ENCODE data around the gene ALK.

The ALK gene

GRCh38 chr2:29662861-29663260 lies 258.5 kb downstream of the ALK start:
- no peak for DNase-seq (ENCODE audit: low read depth, low spot score)
- H3K9ac ChIP-seq (ENCODE audit: insufficient read length, low read depth) = no peak overlapping the region
- TF ChIP-seq YY1 (IDR thresholded peaks at IDR 0.05; ENCODE audit: insufficient read depth, insufficient read length) = no peak
- no peak for TF ChIP-seq SUZ12 (IDR thresholded peaks at IDR 0.05; ENCODE audit: extremely low read depth, insufficient read depth, insufficient read length)
- no peak for TF ChIP-seq ZNF274 (IDR thresholded peaks at IDR 0.05; ENCODE audit: low read depth, low read length)
- H3K4me3 ChIP-seq (ENCODE audit: insufficient read length, low read depth) = no peak overlapping the region
- no peaks in the 10 kb centered on the region for H3K9me3 ChIP-seq (ENCODE audit: insufficient read depth, low read length)
- H3K36me3 ChIP-seq (ENCODE audit: insufficient read depth, insufficient read length, low read length) = no peaks in the 10 kb centered on the region
- H3K27me3 ChIP-seq (ENCODE audit: insufficient read depth, insufficient read length) = no peaks in the 10 kb centered on the region
- H3K4me1 ChIP-seq (ENCODE audit: insufficient read depth, insufficient read length) = no peaks in the 10 kb centered on the region

- H3K4me1 ChIP-seq (ENCODE audit: insufficient read depth, insufficient read length) = no peaks in the 10 kb centered on the region
Measured at GRCh38 chr2:29660201-29660600, 261.2 kb downstream of the ALK start.

GRCh38 chr2:29659178-29659577 lies 262.2 kb downstream of the ALK start:
- Histone ChIP-seq H3K27me3 (ENCODE audit: insufficient read depth, insufficient read length) (no peaks in the 10 kb centered on the region), H3K9ac (ENCODE audit: insufficient read length, low read depth) (no peak overlapping the region), H3K4me1 (ENCODE audit: insufficient read depth, insufficient read length) (no peaks in the 10 kb centered on the region), H3K4me3 (ENCODE audit: insufficient read length, low read depth) (no peak overlapping the region), H3K36me3 (ENCODE audit: insufficient read depth, insufficient read length, low read length) (no peaks in the 10 kb centered on the region), H3K9me3 (ENCODE audit: insufficient read depth, low read length) (no peaks in the 10 kb centered on the region)
- TF ChIP-seq SUZ12 (IDR thresholded peaks at IDR 0.05; ENCODE audit: extremely low read depth, insufficient read depth, insufficient read length) (no peak), YY1 (IDR thresholded peaks at IDR 0.05; ENCODE audit: insufficient read depth, insufficient read length) (no peak), ZNF274 (IDR thresholded peaks at IDR 0.05; ENCODE audit: low read depth, low read length) (no peak)
- no peak for DNase-seq (ENCODE audit: low read depth, low spot score)

More at GRCh38 chr2:29660201-29660600, 261.2 kb downstream of the ALK start:
- no peak overlapping the region for H3K4me3 ChIP-seq (ENCODE audit: insufficient read length, low read depth)
- no peak for DNase-seq (ENCODE audit: low read depth, low spot score)
- H3K9ac ChIP-seq (ENCODE audit: insufficient read length, low read depth) = no peak overlapping the region
- no peaks in the 10 kb centered on the region for H3K9me3 ChIP-seq (ENCODE audit: insufficient read depth, low read length)
- H3K36me3 ChIP-seq (ENCODE audit: insufficient read depth, insufficient read length, low read length) = no peaks in the 10 kb centered on the region
- TF ChIP-seq SUZ12 (IDR thresholded peaks at IDR 0.05; ENCODE audit: extremely low read depth, insufficient read depth, insufficient read length) (no peak), ZNF274 (IDR thresholded peaks at IDR 0.05; ENCODE audit: low read depth, low read length) (no peak), YY1 (IDR thresholded peaks at IDR 0.05; ENCODE audit: insufficient read depth, insufficient read length) (no peak)
- no peaks in the 10 kb centered on the region for H3K27me3 ChIP-seq (ENCODE audit: insufficient read depth, insufficient read length)

DNA sequence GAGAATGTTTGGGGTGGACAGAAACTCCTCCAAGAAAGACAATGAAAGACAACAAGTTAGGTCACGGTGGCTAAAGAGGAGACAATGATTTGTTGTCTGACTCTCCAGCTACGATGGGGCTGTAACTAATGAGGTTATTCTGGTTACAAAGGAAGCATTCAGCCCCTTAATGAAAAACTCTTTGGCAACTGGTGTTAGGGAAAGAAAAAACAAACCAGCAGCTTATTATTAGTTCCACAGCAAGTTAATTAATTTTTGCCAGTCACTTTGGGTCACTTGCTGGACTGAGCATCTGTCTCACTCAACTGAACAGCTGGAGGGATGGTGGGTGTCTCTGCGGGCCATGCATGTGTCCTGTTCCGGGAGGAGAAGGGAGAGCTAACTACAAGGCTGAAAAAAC lies 263.7 kb downstream of the ALK start:
- Histone ChIP-seq H3K4me1 (ENCODE audit: insufficient read depth, insufficient read length) (no peaks in the 10 kb centered on the region), H3K9ac (ENCODE audit: insufficient read length, low read depth) (no peak overlapping the region), H3K4me3 (ENCODE audit: insufficient read length, low read depth) (no peak overlapping the region), H3K36me3 (ENCODE audit: insufficient read depth, insufficient read length, low read length) (no peaks in the 10 kb centered on the region), H3K9me3 (ENCODE audit: insufficient read depth, low read length) (no peaks in the 10 kb centered on the region), H3K27me3 (ENCODE audit: insufficient read depth, insufficient read length) (no peaks in the 10 kb centered on the region)
- TF ChIP-seq SUZ12 (IDR thresholded peaks at IDR 0.05; ENCODE audit: extremely low read depth, insufficient read depth, insufficient read length) (no peak), YY1 (IDR thresholded peaks at IDR 0.05; ENCODE audit: insufficient read depth, insufficient read length) (no peak), ZNF274 (IDR thresholded peaks at IDR 0.05; ENCODE audit: low read depth, low read length) (no peak)
- no peak for DNase-seq (ENCODE audit: low read depth, low spot score)

GRCh38 chr2:29655391-29656086 lies 265.8 kb downstream of the ALK start:
- no peaks in the 10 kb centered on the region for H3K36me3 ChIP-seq (ENCODE audit: insufficient read depth, insufficient read length, low read length)
- H3K9me3 ChIP-seq (ENCODE audit: insufficient read depth, low read length) = no peaks in the 10 kb centered on the region
- TF ChIP-seq ZNF274 (IDR thresholded peaks at IDR 0.05; ENCODE audit: low read depth, low read length) (no peak), YY1 (IDR thresholded peaks at IDR 0.05; ENCODE audit: insufficient read depth, insufficient read length) (no peak), SUZ12 (IDR thresholded peaks at IDR 0.05; ENCODE audit: extremely low read depth, insufficient read depth, insufficient read length) (no peak)
- no peak for DNase-seq (ENCODE audit: low read depth, low spot score)
- H3K27me3 ChIP-seq (ENCODE audit: insufficient read depth, insufficient read length) = no peaks in the 10 kb centered on the region
- no peak overlapping the region for H3K4me3 ChIP-seq (ENCODE audit: insufficient read length, low read depth)
- H3K9ac ChIP-seq (ENCODE audit: insufficient read length, low read depth) = no peak overlapping the region
- no peaks in the 10 kb centered on the region for H3K4me1 ChIP-seq (ENCODE audit: insufficient read depth, insufficient read length)

- DNase-seq (ENCODE audit: low read depth, low spot score) = no peak
Measured at GRCh38 chr2:29650631-29651097, 270.7 kb downstream of the ALK start.

DNA sequence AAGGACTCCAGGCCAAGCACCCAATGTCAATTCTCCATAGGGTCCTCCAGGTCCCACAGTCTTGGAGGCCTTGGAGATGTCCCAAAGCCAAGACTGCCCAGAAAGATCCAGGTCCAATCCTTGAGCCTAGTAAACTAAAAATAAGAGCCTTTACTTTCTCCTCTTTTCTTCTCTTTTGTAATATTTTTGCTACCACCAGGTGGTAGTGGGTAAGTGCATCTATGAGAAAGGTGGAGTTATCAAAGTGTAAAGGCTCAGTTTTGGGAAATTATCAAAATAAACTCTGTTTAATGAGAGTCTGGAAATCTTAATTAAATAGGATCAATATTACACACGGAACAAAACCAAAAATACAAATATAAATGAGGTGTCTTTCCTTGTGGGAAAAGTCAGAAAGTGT lies 276.4 kb downstream of the ALK start:
- H3K4me3 ChIP-seq (ENCODE audit: insufficient read length, low read depth) = no peak overlapping the region
- H3K36me3 ChIP-seq (ENCODE audit: insufficient read depth, insufficient read length, low read length) = no peaks in the 10 kb centered on the region
- no peaks in the 10 kb centered on the region for H3K4me1 ChIP-seq (ENCODE audit: insufficient read depth, insufficient read length)
- no peak overlapping the region for H3K9ac ChIP-seq (ENCODE audit: insufficient read length, low read depth)
- no peak for TF ChIP-seq SUZ12 (IDR thresholded peaks at IDR 0.05; ENCODE audit: extremely low read depth, insufficient read depth, insufficient read length)
- no peak for TF ChIP-seq YY1 (IDR thresholded peaks at IDR 0.05; ENCODE audit: insufficient read depth, insufficient read length)
- TF ChIP-seq ZNF274 (IDR thresholded peaks at IDR 0.05; ENCODE audit: low read depth, low read length) = no peak
- DNase-seq (ENCODE audit: low read depth, low spot score) = no peak
- no peaks in the 10 kb centered on the region for H3K27me3 ChIP-seq (ENCODE audit: insufficient read depth, insufficient read length)
- peaks cover 15% of the 10 kb centered on the region for H3K9me3 ChIP-seq (ENCODE audit: insufficient read depth, low read length)

More at GRCh38 chr2:29650631-29651097, 270.7 kb downstream of the ALK start:
- TF ChIP-seq ZNF274 (IDR thresholded peaks at IDR 0.05; ENCODE audit: low read depth, low read length) (no peak), YY1 (IDR thresholded peaks at IDR 0.05; ENCODE audit: insufficient read depth, insufficient read length) (no peak), SUZ12 (IDR thresholded peaks at IDR 0.05; ENCODE audit: extremely low read depth, insufficient read depth, insufficient read length) (no peak)
- Histone ChIP-seq H3K36me3 (ENCODE audit: insufficient read depth, insufficient read length, low read length) (no peaks in the 10 kb centered on the region), H3K4me1 (ENCODE audit: insufficient read depth, insufficient read length) (no peaks in the 10 kb centered on the region), H3K9ac (ENCODE audit: insufficient read length, low read depth) (no peak overlapping the region), H3K4me3 (ENCODE audit: insufficient read length, low read depth) (no peak overlapping the region), H3K27me3 (ENCODE audit: insufficient read depth, insufficient read length) (no peaks in the 10 kb centered on the region), H3K9me3 (ENCODE audit: insufficient read depth, low read length) (peaks cover 15% of the 10 kb centered on the region)

Data from NT2/D1 (cell line).